Muscle layer of duodenum (tissue), 2 donors: ENCODE data around the gene NRXN2.
A peak's percentile ranks its signal among the peaks of the same experiment; 100 is the strongest.

Source experiments
- H3K27ac ChIP-seq: one replicate; pipeline ENCODE4 v1.7.0; 2013; ENCODE audit warnings: mild to moderate bottlenecking, low read length
- H3K27me3 ChIP-seq: one replicate; pipeline ENCODE4 v1.7.0; 2013; ENCODE audit warnings: low read depth, mild to moderate bottlenecking, control low read depth, low read length
- H3K36me3 ChIP-seq, 2 donors: one replicate each; pipeline ENCODE4 v1.7.0; 2013; ENCODE audit warnings: low read length in 2 of 2, control low read depth in 1 of 2, mild to moderate bottlenecking in 1 of 2; ENCODE audit not compliant: insufficient read depth in 2 of 2, control insufficient read depth in 1 of 2
- H3K4me1 ChIP-seq, 2 donors: one replicate each; pipeline ENCODE4 v1.7.0; 2013; ENCODE audit warnings: low read length in 2 of 2, mild to moderate bottlenecking in 2 of 2, control low read depth in 1 of 2, moderate library complexity in 1 of 2; ENCODE audit not compliant: insufficient read depth in 2 of 2, control insufficient read depth in 1 of 2
- H3K4me3 ChIP-seq, 2 donors: one replicate each; pipeline ENCODE4 v1.7.0; 2013; ENCODE audit warnings: low read length in 2 of 2, low read depth in 1 of 2, mild to moderate bottlenecking in 1 of 2
- H3K9me3 ChIP-seq, 2 donors: one replicate each; pipeline ENCODE4 v1.7.0; 2013; ENCODE audit warnings: low read length in 2 of 2, control low read depth in 1 of 2, mild to moderate bottlenecking in 1 of 2; ENCODE audit not compliant: control insufficient read depth in 1 of 2
- donor health status: healthy.

NRXN2 gene

DNA sequence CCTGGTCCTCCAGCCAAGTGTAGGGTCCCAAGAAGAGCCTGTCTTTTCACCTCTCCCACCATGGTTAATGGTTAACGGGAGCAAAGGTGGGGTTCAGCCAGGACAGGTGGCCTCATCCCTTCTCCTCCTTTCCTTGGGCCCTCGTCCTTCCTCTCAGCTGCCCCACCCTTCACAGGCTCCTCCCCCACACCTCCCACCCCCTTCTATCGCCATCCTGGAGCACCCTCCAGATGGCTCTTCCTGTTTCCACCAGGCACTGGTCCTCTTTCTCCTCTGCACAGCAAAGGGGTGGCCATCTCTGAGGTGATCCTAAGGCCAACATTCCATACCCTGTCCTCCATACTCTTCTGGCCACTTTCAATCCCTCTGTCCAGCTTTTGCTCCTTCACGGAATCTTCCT lies 83.1 kb downstream of the NRXN2 start:
- H3K27me3 ChIP-seq: peaks cover 23% of the 10 kb centered on the region
- H3K27ac ChIP-seq: no peak overlapping the region
- H3K36me3 ChIP-seq: no peaks in the 10 kb centered on the region
- no peak overlapping the region for H3K4me3 ChIP-seq
- H3K9me3 ChIP-seq: no peaks in the 10 kb centered on the region
- H3K4me1 ChIP-seq: peaks cover 0 to 22% of the 10 kb centered on the region in 2 donors

DNA sequence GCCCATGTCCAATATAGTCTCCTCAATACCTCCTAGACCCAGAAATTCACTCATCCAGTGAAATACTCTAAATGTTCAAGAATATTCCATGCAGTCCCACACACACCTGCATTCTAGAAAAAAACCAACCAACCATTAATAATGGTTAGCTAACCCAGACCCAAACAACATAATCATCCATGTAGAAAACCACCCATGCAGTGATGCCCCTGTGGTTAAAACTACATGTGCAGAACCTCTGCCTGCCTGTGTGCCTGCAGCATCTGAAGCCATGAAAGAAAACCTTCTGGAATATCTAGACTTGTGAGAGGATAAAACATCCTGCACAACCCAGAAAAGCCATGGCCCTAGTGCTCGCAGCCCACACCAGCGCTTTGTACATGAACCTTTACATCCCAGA lies 84.2 kb downstream of the NRXN2 start:
- H3K27me3 ChIP-seq: peaks cover 13% of the 10 kb centered on the region
- no peak overlapping the region for H3K27ac ChIP-seq
- H3K9me3 ChIP-seq: no peaks in the 10 kb centered on the region

GRCh38 chr11:64638018-64638665 lies 84.9 kb downstream of the NRXN2 start:
- peaks cover 13% of the 10 kb centered on the region for H3K27me3 ChIP-seq
- no peaks in the 10 kb centered on the region for H3K36me3 ChIP-seq
- no peak overlapping the region for H3K27ac ChIP-seq
- peaks cover 0 to 15% of the 10 kb centered on the region in 2 donors for H3K4me1 ChIP-seq
- peak overlapping the region in 1 of 2 donors; percentile 49 for H3K4me3 ChIP-seq
- no peaks in the 10 kb centered on the region for H3K9me3 ChIP-seq

More for the DNA sequence above, 84.2 kb downstream of the NRXN2 start:
- Histone ChIP-seq H3K4me1 (peaks cover 0 to 16% of the 10 kb centered on the region in 2 donors), H3K36me3 (no peaks in the 10 kb centered on the region), H3K4me3 (no peak overlapping the region)

GRCh38 chr11:64637334-64638017 lies 85.5 kb downstream of the NRXN2 start:
- Histone ChIP-seq H3K27me3 (peaks cover 13% of the 10 kb centered on the region), H3K36me3 (no peaks in the 10 kb centered on the region), H3K4me3 (peak overlapping the region in 1 of 2 donors; percentile 49)

GRCh38 chr11:64633555-64634159 lies 89.3 kb downstream of the NRXN2 start:
- H3K27ac ChIP-seq: no peak overlapping the region

More at GRCh38 chr11:64637334-64638017, 85.5 kb downstream of the NRXN2 start:
- no peak overlapping the region for H3K27ac ChIP-seq
- H3K9me3 ChIP-seq: no peaks in the 10 kb centered on the region
- H3K4me1 ChIP-seq: peaks cover 0 to 15% of the 10 kb centered on the region in 2 donors

GRCh38 chr11:64632654-64633053 lies 90.3 kb downstream of the NRXN2 start:
- no peak overlapping the region for H3K27ac ChIP-seq
- H3K4me1 ChIP-seq: peaks cover 0 to 17% of the 10 kb centered on the region in 2 donors
- no peaks in the 10 kb centered on the region for H3K9me3 ChIP-seq
- no peak overlapping the region for H3K4me3 ChIP-seq
- H3K36me3 ChIP-seq: no peaks in the 10 kb centered on the region
- no peaks in the 10 kb centered on the region for H3K27me3 ChIP-seq

More at GRCh38 chr11:64633555-64634159, 89.3 kb downstream of the NRXN2 start:
- Histone ChIP-seq H3K4me1 (peaks cover 0 to 25% of the 10 kb centered on the region in 2 donors), H3K27me3 (no peaks in the 10 kb centered on the region), H3K4me3 (no peak overlapping the region), H3K36me3 (no peaks in the 10 kb centered on the region), H3K9me3 (no peaks in the 10 kb centered on the region)

GRCh38 chr11:64632237-64632636 lies 90.8 kb downstream of the NRXN2 start:
- no peak overlapping the region for H3K4me3 ChIP-seq
- H3K4me1 ChIP-seq: peaks cover 0 to 14% of the 10 kb centered on the region in 2 donors
- H3K27me3 ChIP-seq: no peaks in the 10 kb centered on the region
- no peak overlapping the region for H3K27ac ChIP-seq
- no peaks in the 10 kb centered on the region for H3K9me3 ChIP-seq
- H3K36me3 ChIP-seq: no peaks in the 10 kb centered on the region

- Histone ChIP-seq H3K27ac (no peak overlapping the region), H3K36me3 (no peaks in the 10 kb centered on the region), H3K4me1 (peaks cover 0 to 11% of the 10 kb centered on the region in 2 donors), H3K9me3 (no peaks in the 10 kb centered on the region), H3K4me3 (no peak overlapping the region), H3K27me3 (no peaks in the 10 kb centered on the region)
Measured at GRCh38 chr11:64631675-64632074, 91.3 kb downstream of the NRXN2 start.

DNA sequence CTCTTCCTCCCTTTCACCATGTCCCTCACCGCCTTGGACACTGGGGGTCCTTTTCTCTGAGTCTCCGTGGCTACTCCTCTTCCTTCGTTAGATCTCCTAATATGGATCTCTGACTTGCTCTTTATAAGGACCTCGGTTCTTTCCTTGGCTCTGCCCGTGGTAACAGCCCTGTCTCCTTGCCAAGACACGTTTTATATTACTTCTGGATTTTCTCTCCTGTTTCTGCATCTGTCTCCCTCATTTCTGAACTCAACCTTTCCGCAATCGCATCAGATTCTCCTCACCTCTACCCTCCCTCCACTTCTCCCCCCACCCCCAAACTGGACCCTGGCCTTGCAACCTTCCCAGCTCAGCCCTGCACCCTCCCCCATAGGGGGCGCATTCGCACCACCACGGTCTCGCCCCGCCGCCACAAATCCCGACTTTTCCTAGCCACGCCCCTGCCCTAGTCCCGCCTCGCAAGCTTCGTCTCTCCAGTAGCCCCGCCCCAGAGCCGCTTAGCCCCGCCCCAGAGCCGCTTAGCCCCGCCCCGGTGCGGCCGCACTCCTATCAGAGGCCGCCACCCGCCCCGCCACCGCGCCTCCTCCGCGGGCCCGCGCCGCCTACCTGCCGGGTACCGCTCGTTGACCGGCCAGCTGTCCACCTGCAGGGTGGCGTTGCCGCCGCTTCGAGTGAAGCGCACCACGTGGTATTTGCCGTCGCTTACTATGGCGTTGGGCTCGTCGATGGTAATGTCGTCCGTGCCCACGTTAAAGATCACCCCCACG lies 93.0 kb downstream of the NRXN2 start:
- Histone ChIP-seq H3K4me1 (peaks cover 0 to 11% of the 10 kb centered on the region in 2 donors), H3K27ac (no peak overlapping the region), H3K27me3 (no peaks in the 10 kb centered on the region), H3K9me3 (no peaks in the 10 kb centered on the region), H3K36me3 (no peaks in the 10 kb centered on the region), H3K4me3 (no peak overlapping the region)

DNA sequence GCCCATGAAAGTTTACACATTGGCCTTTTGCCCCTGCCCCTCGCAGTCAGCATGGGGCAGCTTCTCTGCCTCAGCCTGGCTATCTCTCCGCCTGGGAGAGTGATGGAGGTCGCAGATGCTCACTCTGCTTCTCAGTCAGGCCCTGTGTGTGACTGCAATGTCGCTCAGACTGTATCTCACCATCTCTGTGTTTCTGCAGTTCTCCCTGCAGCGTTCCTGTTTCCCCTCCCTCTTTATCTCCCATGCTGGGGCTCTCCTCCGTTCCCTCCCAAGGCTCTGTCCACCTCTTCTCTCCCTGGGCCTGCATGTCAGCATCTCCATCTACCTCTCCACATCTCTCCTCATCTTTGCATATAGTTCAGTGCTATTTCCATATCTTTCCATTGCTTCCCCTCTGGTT lies 93.9 kb downstream of the NRXN2 start:
- Histone ChIP-seq H3K4me3 (no peak overlapping the region), H3K36me3 (no peaks in the 10 kb centered on the region), H3K9me3 (no peaks in the 10 kb centered on the region), H3K27ac (no peak overlapping the region), H3K27me3 (no peaks in the 10 kb centered on the region), H3K4me1 (peaks cover 0 to 11% of the 10 kb centered on the region in 2 donors)

DNA sequence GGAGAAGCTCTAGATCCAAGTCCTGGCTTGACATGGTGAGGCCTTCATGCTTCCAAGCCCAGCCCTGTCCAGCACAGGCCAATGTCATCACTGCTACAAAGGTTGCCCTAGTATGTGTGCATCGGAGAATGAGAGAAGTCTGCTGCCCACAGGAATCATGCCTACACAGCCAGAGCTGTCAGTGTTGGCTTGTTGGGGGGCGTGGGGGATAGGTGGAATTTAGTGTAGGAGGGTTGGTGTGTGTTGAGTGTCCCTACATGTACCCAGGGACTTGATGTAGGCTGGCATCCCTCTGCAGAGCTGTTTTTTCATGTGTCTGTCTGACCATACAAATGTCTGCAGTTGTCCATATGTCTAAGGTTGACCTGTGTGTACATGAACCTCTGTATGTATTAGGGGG lies 94.4 kb downstream of the NRXN2 start:
- H3K4me1 ChIP-seq: peaks cover 0 to 11% of the 10 kb centered on the region in 2 donors
- H3K27me3 ChIP-seq: no peaks in the 10 kb centered on the region
- no peaks in the 10 kb centered on the region for H3K36me3 ChIP-seq
- no peak overlapping the region for H3K27ac ChIP-seq
- no peak overlapping the region for H3K4me3 ChIP-seq
- no peaks in the 10 kb centered on the region for H3K9me3 ChIP-seq
